T-helper 2 cell treated with Interferon-gamma antibody and Interleukin-4, amounts not matched to agents 5 μg/mL and 100 μg/mL, for 36 hours (primary cell): Measurements from ENCODE around the gene ADGRB2.

Experiments
- DNase-seq: peaks from one replicate; pipeline ENCODE4 v3.0.0; 2021; ENCODE audit warnings: low spot score
- H3K27ac Mint-ChIP-seq: one replicate; pipeline ENCODE4 v1.8.0; 2021; ENCODE audit warnings: mild to moderate bottlenecking, mixed read lengths
- H3K27me3 Mint-ChIP-seq: one replicate; pipeline ENCODE4 v1.8.0; 2021; ENCODE audit warnings: low read depth, mixed read lengths
- H3K36me3 Mint-ChIP-seq: one replicate; pipeline ENCODE4 v1.8.0; 2021; ENCODE audit warnings: low read depth, mixed read lengths
- H3K4me1 Mint-ChIP-seq: one replicate; pipeline ENCODE4 v1.8.0; 2021; ENCODE audit warnings: low read depth, mixed read lengths
- H3K4me3 Mint-ChIP-seq: one replicate; pipeline ENCODE4 v1.8.0; 2022; ENCODE audit warnings: mild to moderate bottlenecking, moderate library complexity, mixed read lengths
- H3K9me3 Mint-ChIP-seq: one replicate; pipeline ENCODE4 v1.8.0; 2021; ENCODE audit warnings: mixed read lengths

The ADGRB2 gene

DNA sequence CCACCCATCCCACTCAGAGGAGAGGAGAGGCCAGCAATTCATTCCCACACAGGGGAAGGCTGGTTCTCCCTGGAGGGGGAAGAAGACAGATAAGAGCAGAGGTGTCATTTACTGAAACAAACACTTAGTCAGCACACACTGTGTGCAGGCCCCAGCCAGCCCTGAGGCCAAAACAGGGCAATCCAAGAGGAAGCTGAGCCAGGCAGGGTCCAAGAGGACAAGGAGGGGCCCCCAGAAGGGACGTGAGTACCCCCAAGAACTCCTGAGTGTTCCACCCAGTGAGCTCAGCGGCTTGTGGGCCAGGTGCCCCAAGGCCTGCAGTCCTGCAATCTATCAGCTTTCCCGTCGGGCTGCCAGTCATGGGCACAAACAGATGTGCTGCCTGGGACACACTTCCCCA, 15.8 kb downstream of the ADGRB2 start:
- Mint-ChIP-seq H3K4me1 (peaks cover 12% of the 10 kb centered on the region), H3K27me3 (peaks cover 6% of the 10 kb centered on the region), H3K4me3 (no peak overlapping the region), H3K36me3 (no peaks in the 10 kb centered on the region), H3K27ac (no peak overlapping the region), H3K9me3 (no peaks in the 10 kb centered on the region)
- DNase-seq, result no peak

DNA sequence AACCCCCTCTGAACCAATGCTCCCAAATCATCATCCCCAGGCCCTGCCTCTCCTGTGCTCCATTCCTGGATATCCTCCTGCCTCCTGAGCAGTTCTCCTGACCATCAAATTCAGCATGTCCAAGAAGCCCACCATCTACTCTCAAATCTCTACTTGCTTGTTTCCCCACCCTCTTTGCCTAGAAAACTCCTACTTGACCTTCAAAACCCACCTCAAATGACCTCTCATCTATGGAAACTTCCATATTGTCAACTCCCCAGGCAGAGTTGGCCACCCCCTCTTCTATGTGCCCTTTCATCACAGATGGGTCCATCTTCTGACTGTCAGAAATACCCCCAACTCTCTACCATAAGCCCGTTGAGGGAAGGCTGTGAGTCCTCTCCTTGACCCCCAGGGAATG, 16.8 kb downstream of the ADGRB2 start:
- Mint-ChIP-seq H3K36me3 (no peaks in the 10 kb centered on the region), H3K4me3 (no peak overlapping the region), H3K27ac (no peak overlapping the region), H3K9me3 (no peaks in the 10 kb centered on the region), H3K27me3 (peaks cover 6% of the 10 kb centered on the region), H3K4me1 (peaks cover 12% of the 10 kb centered on the region)
- no peak for DNase-seq

DNA sequence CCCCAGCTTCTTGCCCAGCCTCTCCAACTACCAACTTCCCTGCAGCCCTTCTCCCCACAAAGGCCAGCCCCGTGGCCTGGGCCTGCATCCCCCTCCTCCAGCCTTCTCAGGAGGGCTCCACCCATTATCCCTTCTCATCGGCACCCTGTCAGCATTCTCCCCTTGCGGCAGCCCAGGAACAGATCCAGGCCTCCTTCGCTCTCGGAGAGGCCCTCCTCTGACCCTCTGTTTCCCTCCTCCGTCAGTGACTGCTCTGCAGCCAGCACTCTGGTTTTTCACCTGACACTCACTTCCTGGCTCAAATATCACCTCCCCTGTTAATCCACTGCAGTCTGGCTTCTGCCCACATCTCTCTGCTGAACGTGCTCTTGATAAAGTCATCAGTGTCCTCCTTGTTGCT, 17.5 kb downstream of the ADGRB2 start:
- peaks cover 10% of the 10 kb centered on the region for H3K4me1 Mint-ChIP-seq
- no peaks in the 10 kb centered on the region for H3K9me3 Mint-ChIP-seq
- H3K27me3 Mint-ChIP-seq, result peaks cover 2% of the 10 kb centered on the region
- DNase-seq, result no peak
- H3K36me3 Mint-ChIP-seq, result no peaks in the 10 kb centered on the region
- no peak overlapping the region for H3K4me3 Mint-ChIP-seq
- no peak overlapping the region for H3K27ac Mint-ChIP-seq

DNA sequence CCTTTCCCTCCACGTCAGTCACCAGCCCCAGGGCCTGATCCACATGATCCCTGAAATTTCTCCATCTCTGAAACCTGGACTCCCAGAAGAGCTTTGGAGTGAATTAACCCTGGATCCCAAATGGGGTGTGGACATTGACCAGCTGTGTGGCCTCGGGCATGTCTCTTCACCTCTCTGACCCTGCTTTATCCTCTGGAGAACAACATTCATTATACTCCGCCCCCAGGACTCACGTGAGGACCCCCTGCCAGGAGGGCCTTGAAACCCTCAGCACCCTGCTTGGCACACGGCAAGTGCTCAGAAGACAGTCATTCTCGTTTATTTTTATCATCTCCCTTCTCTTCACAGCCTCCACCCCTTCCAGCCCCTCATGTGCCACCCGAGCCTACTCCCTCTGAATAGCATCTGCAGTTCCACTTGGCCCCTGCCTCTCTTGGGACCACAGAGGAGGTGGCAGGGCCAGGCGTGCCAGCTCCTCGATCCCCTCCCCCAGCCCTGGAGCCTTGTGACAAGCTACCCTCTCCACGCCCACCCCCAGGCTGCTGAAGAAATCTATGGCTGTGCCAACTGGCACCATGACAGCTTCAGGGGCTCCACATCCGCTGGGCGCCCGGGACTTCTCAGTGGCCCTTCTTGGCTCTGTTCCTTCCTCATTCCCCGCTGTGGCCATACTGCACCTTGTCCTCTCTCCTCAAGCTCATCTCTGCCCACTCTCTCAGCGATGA, 18.0 kb downstream of the ADGRB2 start:
- no peak overlapping the region for H3K4me3 Mint-ChIP-seq

DNA sequence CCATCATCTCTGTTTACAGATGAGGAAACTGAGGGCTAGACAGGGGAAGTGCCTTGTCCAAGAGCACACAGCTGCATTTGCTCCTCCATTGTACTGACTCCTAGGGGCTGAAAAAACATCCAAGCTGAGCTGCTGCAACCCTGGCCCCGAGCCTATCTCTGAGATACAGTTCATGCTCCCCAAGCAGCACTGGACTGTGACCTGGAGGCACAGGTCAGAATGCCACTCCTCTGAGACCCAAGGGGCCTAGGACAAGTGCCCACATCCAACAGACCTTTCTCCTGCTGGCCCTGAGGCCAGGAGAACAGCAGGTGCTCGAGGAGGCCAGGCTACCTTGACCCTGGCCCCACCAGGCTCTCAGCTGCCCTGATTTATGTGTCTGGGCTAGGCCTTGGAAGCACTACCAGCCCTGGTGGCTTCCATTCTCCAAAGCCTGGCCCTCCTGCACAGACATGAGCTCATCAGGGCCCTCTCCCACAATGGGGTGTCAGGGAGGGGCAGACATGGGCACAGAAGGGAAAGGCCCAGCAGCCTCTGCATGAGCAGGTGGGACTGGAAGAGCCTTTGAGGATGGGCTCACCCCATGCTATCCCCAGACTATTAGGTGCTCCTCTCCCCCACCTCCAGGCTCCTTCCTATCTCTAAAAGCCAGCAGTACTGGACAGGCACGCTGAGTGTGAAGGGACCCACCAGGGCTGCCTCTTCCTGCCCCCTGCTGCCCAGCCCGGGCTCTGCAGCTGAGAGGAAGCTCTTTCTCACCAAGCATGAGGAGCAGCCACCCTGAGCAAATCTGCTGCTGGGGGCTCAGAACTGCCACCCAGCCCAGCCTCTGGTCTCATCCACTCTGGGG, 18.8 kb downstream of the ADGRB2 start:
- Mint-ChIP-seq H3K27ac (no peak overlapping the region), H3K9me3 (no peaks in the 10 kb centered on the region), H3K4me1 (peaks cover 3% of the 10 kb centered on the region), H3K36me3 (no peaks in the 10 kb centered on the region), H3K27me3 (peaks cover 2% of the 10 kb centered on the region), H3K4me3 (no peak overlapping the region)
- peak; percentile 42 for DNase-seq

More for the DNA sequence above, 18.0 kb downstream of the ADGRB2 start:
- Mint-ChIP-seq H3K27me3 (peaks cover 2% of the 10 kb centered on the region), H3K27ac (no peak overlapping the region), H3K36me3 (no peaks in the 10 kb centered on the region), H3K9me3 (no peaks in the 10 kb centered on the region), H3K4me1 (peaks cover 7% of the 10 kb centered on the region)
- no peak for DNase-seq

DNA sequence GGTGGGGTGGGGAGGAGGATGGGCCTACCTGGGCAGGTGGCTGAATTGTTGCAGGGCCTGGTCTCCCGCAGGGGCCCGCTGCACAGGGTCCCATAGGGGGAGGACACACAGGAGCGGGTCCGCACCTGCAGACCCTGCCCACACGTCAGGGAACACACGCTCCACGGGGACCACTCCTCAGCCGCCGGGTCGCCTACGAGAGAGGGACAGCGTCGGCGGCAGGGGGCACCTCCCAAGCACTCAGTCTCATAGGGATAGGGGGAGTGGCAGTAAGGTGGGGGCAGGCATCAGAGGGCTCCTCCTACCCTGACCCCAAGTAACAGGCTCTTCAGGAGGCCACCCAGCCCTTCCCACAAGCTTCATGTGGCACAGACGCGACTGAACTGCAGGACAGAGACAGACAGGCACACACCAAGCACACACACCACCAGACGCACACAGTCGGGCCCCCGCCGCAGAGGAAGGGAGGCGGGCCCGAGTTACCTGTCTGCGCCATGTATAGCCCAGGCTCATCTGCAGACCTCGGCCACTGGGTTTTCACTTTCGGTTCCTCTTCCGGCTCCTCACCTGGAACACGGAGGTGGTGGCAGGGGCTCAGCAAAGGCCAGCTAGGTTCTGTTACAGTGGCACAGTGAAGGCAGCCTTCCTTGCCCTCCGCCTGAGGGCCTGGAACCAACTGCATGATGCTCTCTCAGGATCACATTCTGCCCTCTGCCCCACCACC, 19.8 kb downstream of the ADGRB2 start:
- Mint-ChIP-seq H3K4me3 (no peak overlapping the region), H3K4me1 (peaks cover 8% of the 10 kb centered on the region), H3K36me3 (no peaks in the 10 kb centered on the region), H3K27ac (no peak overlapping the region), H3K9me3 (no peaks in the 10 kb centered on the region), H3K27me3 (no peaks in the 10 kb centered on the region)
- DNase-seq, result no peak

DNA sequence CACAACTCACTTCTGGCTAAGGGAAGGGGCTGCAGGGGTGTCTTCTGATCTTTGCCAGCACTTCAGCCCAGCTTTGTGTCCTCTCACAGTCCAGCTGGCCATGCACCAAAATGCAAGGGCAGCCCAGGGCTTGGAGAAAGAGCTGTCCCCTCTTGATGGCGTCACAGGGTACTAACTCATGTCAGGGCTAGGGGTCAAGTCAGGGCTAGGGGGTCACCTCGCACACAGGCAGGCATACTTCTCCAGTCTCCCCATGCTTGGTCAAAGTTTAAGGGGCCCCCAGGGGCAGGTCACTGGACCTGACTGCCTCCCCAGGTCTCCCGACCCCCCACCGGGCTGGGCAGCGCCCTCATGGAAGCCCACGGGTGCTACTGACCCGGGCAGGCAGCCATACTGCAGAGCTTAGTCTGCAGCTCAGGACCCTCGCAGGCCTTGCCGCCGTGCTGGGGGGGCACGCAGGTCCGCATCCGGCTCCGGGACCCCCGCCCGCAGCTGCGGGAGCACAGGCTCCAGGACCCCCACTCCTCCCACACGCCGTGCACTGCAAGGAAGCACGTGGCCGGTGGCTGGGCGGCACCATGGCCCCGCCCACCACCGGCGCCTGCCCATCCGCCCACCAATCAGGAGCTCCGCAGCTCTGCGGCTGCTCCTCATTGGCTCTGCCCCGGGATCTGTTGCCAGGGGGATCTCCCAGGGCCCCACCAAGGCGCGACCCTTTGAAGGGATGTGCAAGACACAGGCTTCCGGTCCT, 21.5 kb downstream of the ADGRB2 start:
- H3K9me3 Mint-ChIP-seq, result no peaks in the 10 kb centered on the region
- peaks cover 8% of the 10 kb centered on the region for H3K4me1 Mint-ChIP-seq
- no peak for DNase-seq
- H3K4me3 Mint-ChIP-seq, result no peak overlapping the region
- H3K27ac Mint-ChIP-seq, result no peak overlapping the region
- H3K36me3 Mint-ChIP-seq, result no peaks in the 10 kb centered on the region
- no peaks in the 10 kb centered on the region for H3K27me3 Mint-ChIP-seq

DNA sequence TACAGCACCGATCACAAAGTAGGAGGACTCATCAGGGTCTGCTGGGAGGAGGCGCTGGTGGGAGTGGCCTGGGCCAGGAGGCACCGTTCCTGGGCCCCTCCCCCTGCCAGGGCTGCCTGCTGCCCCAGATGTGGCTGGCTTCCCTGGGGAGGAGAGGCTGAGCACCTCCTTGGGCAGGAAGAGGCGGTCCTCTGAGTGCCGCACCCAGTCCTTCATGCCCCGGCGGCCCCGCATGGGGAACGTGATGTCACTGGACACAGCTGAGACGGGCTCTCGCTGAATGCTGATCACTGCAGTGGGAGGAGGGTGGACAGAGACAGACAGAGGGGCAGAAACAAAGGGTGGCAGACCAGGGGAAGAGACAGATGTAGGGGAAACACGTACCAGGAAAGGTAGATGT, 24.8 kb downstream of the ADGRB2 start:
- no peaks in the 10 kb centered on the region for H3K9me3 Mint-ChIP-seq
- DNase-seq, result peak; percentile 24
- no peaks in the 10 kb centered on the region for H3K36me3 Mint-ChIP-seq
- no peaks in the 10 kb centered on the region for H3K27me3 Mint-ChIP-seq
- H3K4me1 Mint-ChIP-seq, result peaks cover 5% of the 10 kb centered on the region
- H3K27ac Mint-ChIP-seq, result peak overlapping the region; percentile 81
- H3K4me3 Mint-ChIP-seq, result peak overlapping the region; percentile 54

DNA sequence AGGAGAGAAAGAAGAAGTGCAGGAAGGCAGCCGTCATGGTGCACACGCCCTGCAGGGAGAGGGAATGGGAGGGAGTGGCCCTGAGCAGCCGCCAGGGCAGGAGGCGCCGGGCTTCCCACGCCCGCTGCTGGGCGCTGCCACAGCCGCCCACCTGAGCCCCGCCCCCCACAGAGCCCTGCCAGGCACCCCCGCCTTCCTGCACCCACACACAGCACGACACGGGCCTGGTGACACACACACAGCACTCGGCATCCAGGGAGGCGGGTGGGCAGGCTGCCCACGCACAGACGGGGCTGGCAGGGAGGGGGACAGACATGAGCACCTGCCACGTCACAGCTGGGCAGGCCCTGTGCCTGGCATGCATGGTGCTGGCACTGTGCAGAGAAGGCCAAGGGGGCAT, 27.5 kb downstream of the ADGRB2 start:
- DNase-seq, result peak; percentile 17
- Mint-ChIP-seq H3K4me1 (peaks cover 5% of the 10 kb centered on the region), H3K36me3 (no peaks in the 10 kb centered on the region), H3K9me3 (no peaks in the 10 kb centered on the region), H3K4me3 (no peak overlapping the region), H3K27me3 (no peaks in the 10 kb centered on the region), H3K27ac (no peak overlapping the region)

DNA sequence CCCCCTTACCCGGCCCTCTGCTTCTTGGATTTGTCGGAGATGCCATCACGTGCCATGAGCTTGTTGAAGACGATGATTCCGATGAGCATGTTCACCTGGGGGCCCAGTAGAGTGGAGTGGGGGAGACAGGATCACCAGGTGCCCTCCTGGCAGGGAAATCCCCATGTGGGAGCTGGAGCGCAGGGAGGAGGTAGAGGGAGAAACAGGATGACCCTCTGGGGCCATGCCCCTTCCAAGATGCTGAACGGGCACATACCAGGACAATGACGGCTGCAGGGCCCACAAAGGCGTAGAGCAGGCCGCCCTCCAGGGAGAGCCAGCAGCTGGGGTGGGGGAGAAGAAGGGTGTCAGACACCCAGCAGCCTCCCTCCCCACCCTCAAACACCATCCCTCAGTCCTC, 28.6 kb downstream of the ADGRB2 start:
- Mint-ChIP-seq H3K27me3 (no peaks in the 10 kb centered on the region), H3K9me3 (no peaks in the 10 kb centered on the region), H3K4me3 (no peak overlapping the region), H3K4me1 (peaks cover 5% of the 10 kb centered on the region), H3K36me3 (no peaks in the 10 kb centered on the region), H3K27ac (no peak overlapping the region)
- no peak for DNase-seq

DNA sequence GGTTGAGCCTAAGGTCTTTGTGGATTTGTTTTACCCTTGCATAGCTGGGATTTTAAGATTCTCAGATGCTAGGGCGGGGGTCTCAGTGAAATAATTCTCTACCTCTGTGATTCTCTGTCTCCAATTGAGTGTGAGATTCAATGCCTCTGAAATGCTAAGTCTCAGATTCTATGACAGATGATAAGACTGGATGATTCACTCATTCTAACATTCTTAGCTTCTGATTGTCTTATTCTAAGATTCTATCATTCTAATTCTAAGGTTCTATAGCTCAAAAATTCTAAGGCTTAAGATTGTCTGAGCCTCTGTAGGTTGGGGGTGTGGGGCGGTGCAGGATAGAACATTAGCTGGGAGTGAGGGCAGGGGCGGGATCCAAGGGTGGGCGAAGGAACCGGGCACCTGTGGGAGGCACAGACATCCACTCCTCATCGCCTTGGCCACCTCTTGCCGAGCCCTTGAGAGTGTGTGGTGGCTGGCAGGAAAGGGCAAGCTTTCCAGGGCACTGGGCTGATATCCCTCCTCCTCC, 29.5 kb downstream of the ADGRB2 start:
- H3K4me3 Mint-ChIP-seq, result no peak overlapping the region
- H3K4me1 Mint-ChIP-seq, result peaks cover 3% of the 10 kb centered on the region
- no peaks in the 10 kb centered on the region for H3K27me3 Mint-ChIP-seq
- H3K27ac Mint-ChIP-seq, result no peak overlapping the region
- DNase-seq, result no peak
- H3K36me3 Mint-ChIP-seq, result no peaks in the 10 kb centered on the region
- H3K9me3 Mint-ChIP-seq, result no peaks in the 10 kb centered on the region

DNA sequence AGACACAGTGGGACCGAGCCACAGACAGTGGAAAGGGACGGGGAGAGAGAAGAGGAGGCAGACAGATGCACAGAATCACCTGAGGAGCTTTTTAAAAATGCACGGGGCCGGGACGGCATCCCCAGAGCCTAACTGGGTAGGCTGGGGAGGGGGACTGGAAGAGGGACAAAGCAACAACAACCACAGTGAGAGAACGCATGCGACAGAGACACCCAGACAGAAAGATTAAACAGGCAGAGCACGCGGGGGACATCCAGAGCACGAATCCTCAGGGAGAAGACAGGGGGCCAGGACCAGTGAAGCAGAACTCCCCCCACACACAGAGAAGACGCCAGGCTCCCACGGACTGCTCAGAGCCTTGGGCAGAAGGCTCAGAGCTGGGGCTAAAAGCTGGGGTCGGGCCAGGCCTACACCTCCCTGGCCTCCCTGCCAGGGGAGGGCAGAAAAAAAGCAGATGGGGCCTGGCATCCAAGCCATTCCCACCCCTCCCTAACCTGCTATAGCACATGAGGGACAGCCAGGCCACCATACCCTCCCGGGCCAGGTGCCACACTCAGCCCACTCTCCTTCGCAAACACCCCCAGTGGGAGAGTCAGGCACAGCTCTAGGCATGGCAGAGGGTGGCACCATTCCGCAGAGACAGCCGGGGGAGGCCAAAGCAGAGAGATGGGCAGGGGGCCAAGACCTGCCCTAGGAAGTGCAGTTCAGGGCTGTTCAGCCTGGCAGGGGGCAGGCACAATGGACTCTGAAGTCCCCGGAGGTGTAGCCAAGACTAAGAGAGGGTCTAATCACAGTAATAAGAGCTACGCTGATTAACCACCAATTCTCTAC, 30.5 kb downstream of the ADGRB2 start:
- no peaks in the 10 kb centered on the region for H3K27me3 Mint-ChIP-seq
- H3K4me3 Mint-ChIP-seq, result no peak overlapping the region
- no peak overlapping the region for H3K27ac Mint-ChIP-seq
- H3K4me1 Mint-ChIP-seq, result no peaks in the 10 kb centered on the region
- H3K36me3 Mint-ChIP-seq, result no peaks in the 10 kb centered on the region
- H3K9me3 Mint-ChIP-seq, result no peaks in the 10 kb centered on the region
- DNase-seq, result no peak
